WI38 (cell line): ENCODE data around the gene ARL9.
A peak's percentile ranks its signal among the peaks of the same experiment; 100 is the strongest.

Experiments
- H3K4me3 ChIP-seq: 2 replicates; pipeline ENCODE4 v1.5.1; 2011; ENCODE audit warnings: low read depth, mild to moderate bottlenecking, control low read depth, low read length
- CTCF ChIP-seq: IDR thresholded peaks from 2 replicates; pipeline ENCODE4 v1.5.1; 2012; ENCODE audit warnings: low read depth, mild to moderate bottlenecking, control low read depth, low read length

Gene ARL9

GRCh38 chr4:56532239-56532638, 26.6 kb downstream of the ARL9 start:
- no peak for TF ChIP-seq CTCF
- H3K4me3 ChIP-seq: no peak overlapping the region

GRCh38 chr4:56535915-56536314, 30.3 kb downstream of the ARL9 start:
- TF ChIP-seq CTCF: no peak
- no peak overlapping the region for H3K4me3 ChIP-seq

- no peak for TF ChIP-seq CTCF
- no peak overlapping the region for H3K4me3 ChIP-seq
These were observed 31.6 kb downstream of the ARL9 start for GRCh38 chr4:56537147-56537546.

GRCh38 chr4:56540826-56541225, 35.2 kb downstream of the ARL9 start:
- no peak overlapping the region for H3K4me3 ChIP-seq
- no peak for TF ChIP-seq CTCF

GRCh38 chr4:56544573-56545131, 39.1 kb downstream of the ARL9 start:
- H3K4me3 ChIP-seq: peak overlapping the region; percentile 58
- peak; percentile 94 for TF ChIP-seq CTCF

GRCh38 chr4:56550642-56551041, 45.1 kb downstream of the ARL9 start:
- TF ChIP-seq CTCF: no peak
- H3K4me3 ChIP-seq: no peak overlapping the region

- no peak for TF ChIP-seq CTCF
- no peak overlapping the region for H3K4me3 ChIP-seq
These were observed 45.9 kb downstream of the ARL9 start for GRCh38 chr4:56551516-56551915.
